ENCODE results near the gene INF2. TPM values are rescaled to one million over a fixed set of nuclear protein-coding genes. Genes with fewer than 3 reads are reported as not detected.

INF2 gene
- total RNA-seq, 1 experiment from 2014 or later, result 58.3 TPM

DNA sequence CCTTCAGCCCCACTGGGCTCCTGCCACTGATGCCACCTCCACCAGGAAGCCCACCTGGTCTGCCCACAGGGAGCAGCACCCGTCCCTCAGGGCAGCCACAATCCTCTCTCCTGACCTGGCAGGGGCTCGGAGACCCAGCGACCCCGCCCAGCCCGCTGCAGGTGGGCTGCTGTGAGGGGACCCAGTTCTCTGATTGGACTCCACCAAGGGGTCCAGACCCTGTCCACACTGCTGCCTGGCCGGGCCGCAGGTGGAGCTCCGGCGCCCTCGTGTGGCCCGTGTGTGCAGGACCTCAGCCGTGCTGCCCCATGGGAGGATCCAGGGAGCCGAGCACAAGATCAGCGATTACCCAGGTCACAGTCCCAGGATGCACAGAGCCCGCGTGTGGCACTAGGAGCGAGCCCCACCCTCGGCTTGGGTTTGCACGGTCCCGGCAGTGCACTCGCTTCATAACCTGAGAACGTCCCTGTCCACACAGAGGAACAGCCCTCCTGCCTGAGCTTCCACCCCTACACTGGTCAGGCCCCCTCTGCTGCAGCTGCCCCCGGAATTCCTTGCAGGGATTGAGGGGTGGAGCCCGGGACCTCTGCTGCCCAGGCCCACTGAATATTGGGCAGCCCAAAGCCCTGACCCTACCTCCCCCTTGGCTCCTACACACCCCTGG is 49.4 kb upstream of the INF2 start:
- H3K14ac ChIP-seq (ENCODE audit: insufficient read depth, low read length), result no peak overlapping the region
- H2BK20ac ChIP-seq (ENCODE audit: low read depth, low read length, poor library complexity, severe bottlenecking), result no peak overlapping the region
- H3K4me1 ChIP-seq (ENCODE audit: insufficient read depth, low read length), result no peaks in the 10 kb centered on the region
- no peak overlapping the region for H3K18ac ChIP-seq (ENCODE audit: insufficient read length, low read depth, low read length)
- H4K20me1 ChIP-seq (ENCODE audit: control insufficient read depth, insufficient read depth, insufficient read length), result no peaks in the 10 kb centered on the region
- H3K27ac Mint-ChIP-seq, result peak overlapping the region in 1 of 3 experiments; percentile 61; a peak in 2 of 7 replicates
- H3K79me2 ChIP-seq (ENCODE audit: insufficient read depth, low read length), result no peaks in the 10 kb centered on the region
- H3K4me3 Mint-ChIP-seq, result no peak overlapping the region; a peak in 1 of 5 replicates
- no peak overlapping the region for H2BK120ac ChIP-seq (ENCODE audit: low read depth, low read length, poor library complexity, severe bottlenecking)
- H3K4me1 Mint-ChIP-seq, result peaks cover 10 to 17% of the 10 kb centered on the region in 2 experiments
- no peak overlapping the region for H2AFZ ChIP-seq (ENCODE audit: low read length)
- WGBS (ENCODE audit: extremely low coverage, insufficient read length, low lambda C conversion rate), result no CpG with 5 or more reads among the region's 24 CpGs
- TF ChIP-seq, protein P1, sequence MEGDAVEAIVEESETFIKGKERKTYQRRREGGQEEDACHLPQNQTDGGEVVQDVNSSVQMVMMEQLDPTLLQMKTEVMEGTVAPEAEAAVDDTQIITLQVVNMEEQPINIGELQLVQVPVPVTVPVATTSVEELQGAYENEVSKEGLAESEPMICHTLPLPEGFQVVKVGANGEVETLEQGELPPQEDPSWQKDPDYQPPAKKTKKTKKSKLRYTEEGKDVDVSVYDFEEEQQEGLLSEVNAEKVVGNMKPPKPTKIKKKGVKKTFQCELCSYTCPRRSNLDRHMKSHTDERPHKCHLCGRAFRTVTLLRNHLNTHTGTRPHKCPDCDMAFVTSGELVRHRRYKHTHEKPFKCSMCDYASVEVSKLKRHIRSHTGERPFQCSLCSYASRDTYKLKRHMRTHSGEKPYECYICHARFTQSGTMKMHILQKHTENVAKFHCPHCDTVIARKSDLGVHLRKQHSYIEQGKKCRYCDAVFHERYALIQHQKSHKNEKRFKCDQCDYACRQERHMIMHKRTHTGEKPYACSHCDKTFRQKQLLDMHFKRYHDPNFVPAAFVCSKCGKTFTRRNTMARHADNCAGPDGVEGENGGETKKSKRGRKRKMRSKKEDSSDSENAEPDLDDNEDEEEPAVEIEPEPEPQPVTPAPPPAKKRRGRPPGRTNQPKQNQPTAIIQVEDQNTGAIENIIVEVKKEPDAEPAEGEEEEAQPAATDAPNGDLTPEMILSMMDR (conservative IDR thresholded peaks at IDR 0.05), result peak; percentile 99
- H3K27me3 Mint-ChIP-seq (ENCODE audit: low read depth), result peaks cover 22% of the 10 kb centered on the region
- H4K8ac ChIP-seq (replicated peaks; ENCODE audit: insufficient read length, low read depth, low read length), result no peak overlapping the region
- no peak overlapping the region for H2BK15ac ChIP-seq (ENCODE audit: low read depth, low read length)
- H2BK5ac ChIP-seq (ENCODE audit: insufficient read length, low read length), result no peak overlapping the region
- no peak overlapping the region for H2BK12ac ChIP-seq (ENCODE audit: insufficient read length, low read depth, low read length)
- no peaks in the 10 kb centered on the region for H3K27me3 ChIP-seq (ENCODE audit: insufficient read depth, low read length)
- H3K4ac ChIP-seq (ENCODE audit: low read depth, low read length), result no peak overlapping the region
- H3K27ac ChIP-seq (ENCODE audit: insufficient read length, low read depth, low read length), result no peak overlapping the region
- H3K56ac ChIP-seq (ENCODE audit: insufficient read length, low read depth, low read length), result no peak overlapping the region
- no peak overlapping the region for H4K91ac ChIP-seq (ENCODE audit: insufficient read length, low read depth, low read length)
- no peak overlapping the region for H3K4me2 ChIP-seq (ENCODE audit: insufficient read depth, insufficient read length, low read length)
- H3K23me2 ChIP-seq (ENCODE audit: insufficient read length, low read depth, low read length, poor library complexity, severe bottlenecking), result no peaks in the 10 kb centered on the region
- no peak overlapping the region for H3K23ac ChIP-seq (ENCODE audit: insufficient read length, low read depth, low read length)
- H3K9ac ChIP-seq (ENCODE audit: extremely low read depth, insufficient read length, low read length), result no peak overlapping the region
- H3K9me3 Mint-ChIP-seq, result peaks cover 3 to 4% of the 10 kb centered on the region in 2 experiments; a peak in 4 of 5 replicates
- H3K79me1 ChIP-seq (ENCODE audit: insufficient read depth, low read depth, low read length, poor library complexity, severe bottlenecking), result no peaks in the 10 kb centered on the region
- DNase-seq, result peak; percentile 91
- peaks cover under 1 to 4% (median 1%) of the 10 kb centered on the region in 3 experiments; a peak in 4 of 7 replicates for H3K36me3 Mint-ChIP-seq (ENCODE audit: insufficient read depth in 1 of 3, low read depth in 3 of 3)
- no peak overlapping the region for H3T11ph ChIP-seq (ENCODE audit: low read length)
- no peak overlapping the region for H4K5ac ChIP-seq (ENCODE audit: insufficient read length, low read depth, low read length)
- H3K9me3 ChIP-seq (ENCODE audit: control insufficient read depth, low read depth, low read length), result no peaks in the 10 kb centered on the region
- H2AK5ac ChIP-seq (ENCODE audit: insufficient read length, low read length), result no peak overlapping the region

Data from H9 (cell line).